ENCODE data around the gene TRIM38. TPM values are rescaled to one million over a fixed set of nuclear protein-coding genes. Genes with fewer than 3 reads are reported as not detected.

The TRIM38 gene
- total RNA-seq, 1 donor from 2014 or later = 7.6 TPM

DNA sequence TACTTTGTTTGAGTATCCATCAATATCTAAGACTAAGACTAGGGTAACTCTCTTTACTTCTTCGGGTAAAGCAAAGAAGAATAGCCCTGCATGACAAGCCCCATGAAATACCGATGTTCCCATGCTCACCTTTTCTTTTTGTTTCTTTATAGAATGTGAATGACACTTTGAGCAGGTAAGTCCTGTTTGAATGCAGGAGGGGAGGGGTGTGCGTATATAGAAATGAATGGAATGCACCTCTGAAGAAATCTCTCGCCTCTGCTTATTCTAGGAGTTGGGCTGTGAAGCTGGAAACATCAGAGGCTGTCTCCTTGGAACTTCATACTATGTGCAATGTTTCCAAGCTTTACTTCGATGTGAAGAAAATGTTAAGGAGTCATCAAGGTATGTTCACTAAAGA is 10.3 kb downstream of the TRIM38 start:
- Histone ChIP-seq H3K4me3 (no peak overlapping the region), H3K27me3 (no peaks in the 10 kb centered on the region), H3K9me3 (no peaks in the 10 kb centered on the region), H3K27ac (no peak overlapping the region), H3K36me3 (peaks cover 69 to 86% of the 10 kb centered on the region in 2 donors), H3K4me1 (peaks cover 11 to 23% of the 10 kb centered on the region in 2 donors)
- intact Hi-C loops (cut with DNase I) = no loop called here
- DNase-seq (ENCODE audit: low spot score in 2 of 2) = no peak
- TF ChIP-seq, protein P1, sequence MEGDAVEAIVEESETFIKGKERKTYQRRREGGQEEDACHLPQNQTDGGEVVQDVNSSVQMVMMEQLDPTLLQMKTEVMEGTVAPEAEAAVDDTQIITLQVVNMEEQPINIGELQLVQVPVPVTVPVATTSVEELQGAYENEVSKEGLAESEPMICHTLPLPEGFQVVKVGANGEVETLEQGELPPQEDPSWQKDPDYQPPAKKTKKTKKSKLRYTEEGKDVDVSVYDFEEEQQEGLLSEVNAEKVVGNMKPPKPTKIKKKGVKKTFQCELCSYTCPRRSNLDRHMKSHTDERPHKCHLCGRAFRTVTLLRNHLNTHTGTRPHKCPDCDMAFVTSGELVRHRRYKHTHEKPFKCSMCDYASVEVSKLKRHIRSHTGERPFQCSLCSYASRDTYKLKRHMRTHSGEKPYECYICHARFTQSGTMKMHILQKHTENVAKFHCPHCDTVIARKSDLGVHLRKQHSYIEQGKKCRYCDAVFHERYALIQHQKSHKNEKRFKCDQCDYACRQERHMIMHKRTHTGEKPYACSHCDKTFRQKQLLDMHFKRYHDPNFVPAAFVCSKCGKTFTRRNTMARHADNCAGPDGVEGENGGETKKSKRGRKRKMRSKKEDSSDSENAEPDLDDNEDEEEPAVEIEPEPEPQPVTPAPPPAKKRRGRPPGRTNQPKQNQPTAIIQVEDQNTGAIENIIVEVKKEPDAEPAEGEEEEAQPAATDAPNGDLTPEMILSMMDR (IDR thresholded peaks at IDR 0.05) = no peak

DNA sequence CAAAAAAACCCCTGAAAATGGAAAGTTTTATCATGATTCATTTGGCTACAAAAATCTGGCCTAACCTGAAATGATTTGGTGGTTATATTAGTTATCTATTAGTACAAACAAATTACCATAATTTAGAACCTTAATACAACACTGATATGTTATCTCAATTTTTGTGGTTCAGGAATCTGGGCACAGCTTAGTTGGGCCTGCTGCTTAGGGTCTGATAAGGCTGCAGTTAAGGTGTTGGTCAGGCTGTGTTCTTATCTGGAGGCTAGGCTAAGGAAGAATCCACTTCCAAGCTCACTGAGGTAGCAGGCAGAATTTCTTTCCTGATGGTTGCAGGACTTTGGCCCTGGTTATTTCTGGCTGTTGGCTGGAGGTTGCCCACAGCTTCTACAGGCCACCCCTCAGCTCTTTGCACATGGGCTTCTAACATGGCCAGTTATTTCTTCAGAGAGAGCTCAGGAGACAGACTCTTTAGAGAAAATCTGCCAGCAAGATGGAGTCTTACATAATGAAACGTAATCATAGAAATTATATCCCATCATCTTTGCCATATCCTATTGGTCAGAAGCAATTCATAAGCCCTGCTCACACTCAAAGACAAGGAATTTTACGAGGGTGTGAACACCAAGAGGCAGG is 11.4 kb downstream of the TRIM38 start:
- Histone ChIP-seq H3K9me3 (no peaks in the 10 kb centered on the region), H3K4me3 (no peak overlapping the region), H3K27me3 (no peaks in the 10 kb centered on the region), H3K27ac (no peak overlapping the region), H3K4me1 (peaks cover 8 to 16% of the 10 kb centered on the region in 2 donors), H3K36me3 (peaks cover 80 to 93% of the 10 kb centered on the region in 2 donors)
- DNase-seq (ENCODE audit: low spot score in 2 of 2) = no peak
- TF ChIP-seq, protein P1 (IDR thresholded peaks at IDR 0.05) = no peak
- intact Hi-C loops (cut with DNase I) = no loop called here

DNA sequence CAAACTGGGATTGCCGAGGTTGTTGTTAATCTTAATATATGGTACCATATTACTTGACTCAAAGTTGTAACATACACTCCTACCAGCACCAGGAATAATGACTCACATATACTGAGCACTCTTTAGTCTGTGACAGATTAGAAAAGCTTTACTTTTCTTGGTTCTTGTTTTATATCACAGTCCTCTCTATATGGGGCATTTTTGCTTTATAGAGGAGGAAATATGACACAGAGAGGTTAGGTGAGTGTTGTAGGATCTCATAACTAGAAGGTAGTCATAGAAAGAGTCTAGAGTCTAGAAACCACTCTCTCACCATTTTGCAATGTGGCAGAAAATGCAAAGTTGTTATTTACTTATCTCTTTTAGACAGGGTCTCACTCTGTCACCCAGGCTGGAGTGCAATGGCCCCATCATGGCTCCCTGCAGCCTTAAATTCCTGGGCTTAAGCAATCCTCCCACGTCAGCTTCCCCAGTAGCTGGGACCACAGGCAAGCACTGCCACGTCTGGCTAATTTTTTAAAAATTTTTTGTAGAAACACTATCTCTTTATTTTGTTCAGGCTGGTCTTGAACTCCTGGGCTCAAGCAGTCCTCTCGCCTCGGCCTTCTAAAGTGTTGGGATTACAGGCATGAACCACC is 13.4 kb downstream of the TRIM38 start:
- no peak overlapping the region for H3K4me3 ChIP-seq
- H3K36me3 ChIP-seq = peaks cover 80 to 94% of the 10 kb centered on the region in 2 donors
- intact Hi-C loops (cut with DNase I) = no loop called here
- no peaks in the 10 kb centered on the region for H3K9me3 ChIP-seq
- TF ChIP-seq, protein P1 (IDR thresholded peaks at IDR 0.05) = no peak
- H3K27ac ChIP-seq = no peak overlapping the region
- no peak for DNase-seq (ENCODE audit: low spot score in 2 of 2)
- H3K4me1 ChIP-seq = peaks cover 5 to 9% of the 10 kb centered on the region in 2 donors
- H3K27me3 ChIP-seq = no peaks in the 10 kb centered on the region

DNA sequence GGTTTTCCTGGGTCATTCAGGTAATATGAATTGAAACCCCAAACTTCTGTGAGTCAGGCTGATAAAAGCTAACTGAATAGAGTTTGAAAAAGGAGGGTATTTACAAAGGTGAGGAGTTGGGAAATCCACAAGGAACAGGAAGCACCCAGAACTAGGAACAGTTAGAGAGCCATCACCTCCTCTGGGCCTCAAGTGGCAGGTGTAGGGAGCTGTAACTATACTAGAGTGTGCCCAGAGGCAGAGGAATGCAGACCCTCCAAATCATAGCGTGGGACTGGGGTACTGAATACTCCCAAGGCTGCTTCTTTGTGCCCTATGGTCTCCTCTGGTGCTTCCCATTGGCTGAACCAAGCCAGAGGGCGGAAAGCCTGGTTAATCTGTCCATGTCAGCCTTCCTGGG is 18.3 kb downstream of the TRIM38 start:
- TF ChIP-seq, protein P1 (IDR thresholded peaks at IDR 0.05) = no peak
- Histone ChIP-seq H3K4me3 (no peak overlapping the region), H3K9me3 (no peaks in the 10 kb centered on the region), H3K27me3 (no peaks in the 10 kb centered on the region), H3K27ac (no peak overlapping the region), H3K4me1 (no peaks in the 10 kb centered on the region), H3K36me3 (peaks cover 76 to 90% of the 10 kb centered on the region in 2 donors)
- DNase-seq (ENCODE audit: low spot score in 2 of 2) = no peak
- intact Hi-C loops (cut with DNase I) = no loop called here

DNA sequence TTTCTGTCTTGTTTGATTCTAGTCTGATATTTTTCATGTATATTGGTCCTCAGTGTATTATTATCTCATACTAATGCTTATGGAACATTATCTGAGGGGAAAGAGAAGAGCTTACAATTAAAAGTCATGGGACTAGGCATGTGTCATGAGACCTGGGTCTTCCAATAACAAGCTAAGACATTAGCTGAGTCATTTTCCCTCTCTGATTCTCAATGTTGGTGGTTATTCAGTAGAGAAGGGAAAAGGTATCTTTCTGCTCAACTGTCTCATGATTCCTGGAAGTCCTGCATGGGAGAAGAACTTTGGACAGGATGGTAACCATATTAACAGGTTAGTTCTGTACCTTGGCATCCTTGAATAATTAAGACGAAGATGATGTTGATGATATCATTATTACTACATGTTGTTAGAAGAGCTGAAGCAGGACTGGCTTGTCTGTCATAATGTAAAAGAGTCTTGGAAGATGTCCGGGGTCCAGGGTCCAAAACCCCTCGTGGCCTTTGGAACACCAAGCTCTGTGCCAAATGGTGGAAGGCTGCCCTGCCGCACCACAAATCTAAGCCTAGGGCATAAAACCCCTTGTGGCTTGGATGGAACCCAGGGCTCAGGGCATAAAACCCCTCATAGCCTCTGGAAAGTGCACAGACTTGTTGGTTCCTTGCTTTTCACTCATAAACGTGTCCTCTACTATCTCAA is 19.1 kb downstream of the TRIM38 start:
- no peaks in the 10 kb centered on the region for H3K9me3 ChIP-seq
- intact Hi-C loops (cut with DNase I) = no loop called here
- no peak for DNase-seq (ENCODE audit: low spot score in 2 of 2)
- no peaks in the 10 kb centered on the region for H3K4me1 ChIP-seq
- no peaks in the 10 kb centered on the region for H3K27me3 ChIP-seq
- TF ChIP-seq, protein P1 (IDR thresholded peaks at IDR 0.05) = no peak
- H3K36me3 ChIP-seq = peaks cover 73 to 89% of the 10 kb centered on the region in 2 donors
- no peak overlapping the region for H3K27ac ChIP-seq
- no peak overlapping the region for H3K4me3 ChIP-seq
